Duodenal mucosa (tissue), 2 donors: ENCODE data around the gene S100G.

ENCODE experiments used
- H3K27ac ChIP-seq: one replicate; pipeline ENCODE4 v1.7.0; 2013; ENCODE audit warnings: low read depth, low read length
- H3K27me3 ChIP-seq, 2 donors: one replicate each; pipeline ENCODE4 v1.7.0; 2013; ENCODE audit warnings: low read length in 2 of 2, control low read depth in 1 of 2; ENCODE audit not compliant: insufficient read depth in 2 of 2, control insufficient read depth in 1 of 2
- H3K36me3 ChIP-seq, 2 donors: one replicate each; pipeline ENCODE4 v1.7.0; 2013; ENCODE audit warnings: low read length in 2 of 2, control low read depth in 1 of 2; ENCODE audit not compliant: insufficient read depth in 2 of 2, control insufficient read depth in 1 of 2
- H3K4me1 ChIP-seq, 2 donors: one replicate each; pipeline ENCODE4 v1.7.0; 2013; ENCODE audit warnings: low read length in 2 of 2, control low read depth in 1 of 2; ENCODE audit not compliant: insufficient read depth in 2 of 2, control insufficient read depth in 1 of 2
- H3K4me3 ChIP-seq, 2 donors: one replicate each; pipeline ENCODE4 v1.7.0; 2013; ENCODE audit warnings: low read length in 2 of 2, low read depth in 1 of 2
- H3K9ac ChIP-seq, 2 donors: one replicate each; pipeline ENCODE4 v1.7.0; 2013; ENCODE audit warnings: low read length in 2 of 2, low read depth in 1 of 2
- H3K9me3 ChIP-seq, 2 donors: one replicate each; pipeline ENCODE4 v1.7.0; 2013; ENCODE audit warnings: low read length in 2 of 2, control low read depth in 1 of 2; ENCODE audit not compliant: control insufficient read depth in 1 of 2

S100G gene

DNA sequence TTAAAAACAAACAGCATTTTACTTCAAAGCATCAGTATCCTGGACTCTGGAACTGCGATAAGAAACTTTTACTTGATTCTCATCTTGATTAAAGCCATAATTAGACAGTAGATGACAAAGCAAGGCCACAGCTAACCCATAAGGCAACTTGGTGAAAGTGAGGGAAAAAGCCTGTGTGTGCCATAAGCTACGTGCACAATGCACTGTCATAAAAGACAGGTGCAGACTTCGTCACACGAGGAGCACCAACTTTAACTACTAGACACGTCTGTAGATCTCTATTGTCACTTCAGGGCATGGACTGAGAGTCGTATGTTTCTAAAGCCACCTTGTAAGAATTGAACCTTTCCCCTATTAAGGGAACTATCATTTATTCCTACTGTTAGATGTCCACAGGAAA lies 49.4 kb downstream of the S100G start:
- Histone ChIP-seq H3K27ac (no peak overlapping the region), H3K4me3 (no peak overlapping the region), H3K9ac (no peak overlapping the region), H3K4me1 (peaks cover 0 to 3% of the 10 kb centered on the region in 2 donors), H3K36me3 (peaks cover 0 to 7% of the 10 kb centered on the region in 2 donors), H3K9me3 (no peaks in the 10 kb centered on the region), H3K27me3 (no peaks in the 10 kb centered on the region)

- Histone ChIP-seq H3K27me3 (no peaks in the 10 kb centered on the region), H3K27ac (no peak overlapping the region), H3K36me3 (peaks cover 0 to 7% of the 10 kb centered on the region in 2 donors), H3K4me1 (peaks cover 0 to 3% of the 10 kb centered on the region in 2 donors), H3K9ac (no peak overlapping the region), H3K4me3 (no peak overlapping the region), H3K9me3 (no peaks in the 10 kb centered on the region)
Observed at GRCh38 chrX:16700734-16701133, 50.8 kb downstream of the S100G start.

DNA sequence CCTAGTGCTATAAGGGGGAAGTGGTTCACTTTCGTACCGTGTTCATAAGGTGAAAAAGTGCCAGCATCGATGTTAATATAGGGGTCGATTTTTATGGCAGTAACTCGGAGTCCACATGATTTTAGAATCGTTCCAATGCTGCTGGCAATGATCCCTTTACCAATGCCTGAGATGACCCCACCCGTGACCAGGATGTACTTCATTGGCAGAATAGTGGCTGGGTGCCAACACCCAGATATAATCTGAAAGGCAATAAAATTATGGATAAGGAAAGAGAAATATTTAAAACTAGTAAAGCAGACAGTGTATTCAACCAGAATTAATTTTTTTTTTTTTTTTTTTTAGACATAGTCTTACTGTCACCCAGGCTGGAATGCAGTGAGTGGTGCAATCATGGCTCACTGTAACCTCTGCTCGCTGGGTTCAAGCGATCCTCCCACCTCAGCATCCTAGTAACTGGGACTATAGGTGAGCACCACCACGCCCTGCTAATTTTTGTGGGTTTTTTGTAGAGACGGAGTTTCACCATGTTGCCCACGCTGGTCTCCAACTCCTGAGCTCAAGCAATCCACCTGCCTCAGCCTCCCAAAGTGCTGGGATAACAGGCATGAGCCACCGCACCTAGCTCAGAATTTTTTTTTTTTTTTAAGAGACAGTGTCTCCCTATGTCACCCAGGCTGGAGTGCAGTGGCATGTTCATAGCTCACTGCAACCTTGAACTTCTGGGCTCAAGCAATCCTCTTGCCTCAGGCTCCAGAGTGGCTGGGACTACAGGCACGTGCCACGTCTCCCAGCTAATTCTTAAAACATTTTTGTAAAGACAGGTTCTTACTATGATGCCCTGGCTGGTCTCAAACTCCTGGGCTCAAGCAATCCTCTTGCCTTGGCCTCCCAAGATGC lies 53.0 kb downstream of the S100G start:
- Histone ChIP-seq H3K9me3 (no peaks in the 10 kb centered on the region), H3K27me3 (no peaks in the 10 kb centered on the region), H3K4me1 (peaks cover 0 to 3% of the 10 kb centered on the region in 2 donors), H3K4me3 (no peak overlapping the region), H3K27ac (no peak overlapping the region), H3K36me3 (peaks cover 0 to under 1% of the 10 kb centered on the region in 2 donors), H3K9ac (no peak overlapping the region)
